Measurements from ENCODE around the gene GLIS2.
A peak's percentile ranks its signal among the peaks of the same experiment; 100 is the strongest.

GLIS2 gene

DNA sequence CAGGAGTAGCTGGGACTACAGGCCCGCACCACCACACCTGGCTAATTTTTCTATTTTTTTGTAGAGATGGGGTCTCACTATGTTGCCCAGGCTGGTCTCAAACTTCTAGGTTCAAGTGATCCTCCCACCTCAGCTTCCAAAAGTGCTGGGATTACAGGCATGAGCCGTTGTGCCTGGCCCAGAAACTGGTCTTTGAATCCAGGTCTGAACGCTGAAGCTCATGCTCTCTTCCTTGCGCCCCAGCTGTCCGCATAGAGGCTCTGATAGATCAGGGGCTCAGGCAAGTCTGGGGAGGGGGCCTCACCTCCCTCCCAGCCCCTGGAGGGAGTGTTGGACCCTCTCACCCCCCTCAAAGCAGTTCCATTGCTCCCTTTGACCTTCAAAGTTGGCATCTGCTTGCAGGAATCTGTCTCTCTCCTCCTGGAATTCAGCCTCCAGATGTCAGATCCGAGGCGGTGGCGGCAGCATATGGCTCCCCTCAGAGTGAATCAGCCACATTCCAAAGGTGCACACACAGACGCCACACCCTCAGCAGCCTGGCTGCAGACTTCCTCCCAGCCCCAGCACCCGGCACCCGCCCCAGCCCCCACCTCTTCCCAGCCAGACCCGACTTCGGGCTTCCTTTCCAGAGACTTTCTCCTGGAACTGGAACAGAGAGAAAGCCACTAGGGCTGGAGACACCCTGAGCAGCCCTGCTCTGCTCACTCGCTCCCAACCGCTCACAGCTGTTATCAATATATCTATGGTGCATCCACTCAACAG is 16.9 kb upstream of the GLIS2 start:
- DNase-seq = no peak

DNA sequence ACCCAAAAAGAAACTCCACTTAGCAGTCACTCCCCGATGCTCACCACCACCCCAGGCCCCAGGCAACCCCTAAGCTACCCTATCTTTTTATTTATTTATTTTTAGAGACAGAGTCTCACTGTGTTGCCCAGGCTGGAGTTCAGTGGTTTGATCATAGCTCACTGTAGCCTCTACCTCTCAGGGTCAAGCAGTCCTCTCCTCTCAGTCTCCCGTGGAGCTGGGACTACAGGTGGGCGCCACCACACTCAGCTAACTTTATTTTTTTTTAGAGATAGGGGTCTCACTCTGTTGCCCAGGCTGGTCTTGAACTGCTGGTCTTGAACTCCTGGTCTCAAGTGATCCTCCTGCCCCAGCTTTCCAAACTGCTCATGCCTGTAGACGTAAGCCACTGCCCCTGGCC is 14.7 kb upstream of the GLIS2 start:
- DNase-seq = no peak

DNA sequence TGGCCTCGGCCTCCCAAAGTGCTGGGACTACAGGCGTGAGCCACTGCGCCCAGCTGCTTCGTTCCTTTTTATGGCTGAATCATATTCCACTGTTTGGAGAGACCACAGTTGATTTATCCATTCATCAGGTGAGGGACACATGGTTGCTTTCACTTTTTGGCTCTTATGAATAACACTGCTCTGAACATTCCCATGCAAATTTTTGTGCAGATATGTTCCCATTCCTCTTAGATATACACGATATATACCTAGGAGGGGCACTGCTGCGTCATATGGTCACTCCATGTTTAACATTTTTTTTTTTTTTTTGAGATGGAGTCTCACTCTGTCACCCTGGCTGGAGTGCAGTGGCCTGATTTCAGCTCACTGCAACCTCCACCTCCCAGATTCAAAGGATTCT is 13.9 kb upstream of the GLIS2 start:
- no peak for DNase-seq

GRCh38 chr16:4303973-4304372 is 11.9 kb upstream of the GLIS2 start:
- no peak for DNase-seq

GRCh38 chr16:4306470-4307214 is 9.2 kb upstream of the GLIS2 start:
- peak; percentile 52 for DNase-seq

DNA sequence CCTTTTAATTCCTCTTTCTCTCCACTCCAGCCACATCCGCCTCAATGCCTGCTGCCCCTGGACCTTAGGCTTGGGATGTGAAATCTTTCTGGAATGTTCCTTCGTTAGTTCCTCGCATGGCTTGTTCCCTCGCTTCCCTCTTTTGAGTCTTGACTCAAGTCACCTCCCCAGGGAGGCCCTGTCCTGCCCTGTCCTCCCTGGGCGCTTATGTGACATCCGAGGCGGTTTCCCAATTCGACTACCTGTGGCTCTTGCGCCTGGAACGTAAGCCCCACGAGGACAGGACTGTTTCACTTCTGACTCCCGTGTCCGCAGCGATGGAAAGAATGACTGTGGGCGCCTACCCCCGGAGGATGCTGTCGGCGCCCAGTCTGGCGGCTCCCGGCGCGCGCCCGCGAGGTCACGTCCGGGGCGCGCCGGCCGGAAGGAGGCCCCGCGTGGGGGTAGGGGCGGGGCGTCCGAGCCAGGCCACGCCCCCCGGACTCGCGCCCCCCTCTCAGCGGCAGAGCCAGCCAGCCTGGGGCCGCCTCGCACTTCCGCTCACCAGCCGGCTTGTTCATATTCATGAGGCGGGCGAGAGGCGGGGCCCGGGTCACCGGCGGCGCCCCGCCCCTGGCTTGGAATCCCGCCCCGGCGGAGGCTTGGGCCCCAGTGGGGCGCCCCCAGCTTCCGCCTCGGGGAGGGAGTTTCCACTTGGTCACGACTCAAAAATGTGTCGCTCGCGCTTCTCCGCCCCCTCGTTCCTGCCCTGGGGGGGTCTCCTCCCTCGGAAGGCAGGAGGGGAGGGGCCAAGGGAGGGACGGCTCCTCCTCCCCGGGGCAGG is 8.4 kb upstream of the GLIS2 start:
- DNase-seq = peak; percentile 96

GRCh38 chr16:4309102-4309832 is 6.6 kb upstream of the GLIS2 start:
- DNase-seq = no peak

DNA sequence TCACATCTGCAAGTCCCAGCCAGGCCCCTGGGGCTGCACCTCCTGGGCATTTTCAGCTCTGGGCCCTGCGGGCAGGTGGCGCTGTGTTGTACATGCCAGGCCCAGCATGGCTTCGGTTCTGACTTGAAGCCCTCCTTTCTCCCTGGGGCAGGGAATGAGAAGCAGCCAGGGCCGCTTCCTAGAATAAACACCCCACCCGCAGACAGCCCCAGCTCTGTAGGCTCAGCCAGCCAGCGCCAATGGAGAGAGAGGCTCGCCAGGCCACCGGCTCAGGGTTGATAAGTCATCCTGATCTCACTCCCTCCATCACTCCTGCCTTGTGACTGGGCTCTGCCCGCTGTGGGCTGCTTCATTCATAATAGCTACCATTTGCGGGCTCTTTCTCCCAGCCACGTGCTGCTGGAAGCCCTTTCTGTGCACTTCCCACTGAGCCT is 6.0 kb upstream of the GLIS2 start:
- DNase-seq = peak; percentile 62

DNA sequence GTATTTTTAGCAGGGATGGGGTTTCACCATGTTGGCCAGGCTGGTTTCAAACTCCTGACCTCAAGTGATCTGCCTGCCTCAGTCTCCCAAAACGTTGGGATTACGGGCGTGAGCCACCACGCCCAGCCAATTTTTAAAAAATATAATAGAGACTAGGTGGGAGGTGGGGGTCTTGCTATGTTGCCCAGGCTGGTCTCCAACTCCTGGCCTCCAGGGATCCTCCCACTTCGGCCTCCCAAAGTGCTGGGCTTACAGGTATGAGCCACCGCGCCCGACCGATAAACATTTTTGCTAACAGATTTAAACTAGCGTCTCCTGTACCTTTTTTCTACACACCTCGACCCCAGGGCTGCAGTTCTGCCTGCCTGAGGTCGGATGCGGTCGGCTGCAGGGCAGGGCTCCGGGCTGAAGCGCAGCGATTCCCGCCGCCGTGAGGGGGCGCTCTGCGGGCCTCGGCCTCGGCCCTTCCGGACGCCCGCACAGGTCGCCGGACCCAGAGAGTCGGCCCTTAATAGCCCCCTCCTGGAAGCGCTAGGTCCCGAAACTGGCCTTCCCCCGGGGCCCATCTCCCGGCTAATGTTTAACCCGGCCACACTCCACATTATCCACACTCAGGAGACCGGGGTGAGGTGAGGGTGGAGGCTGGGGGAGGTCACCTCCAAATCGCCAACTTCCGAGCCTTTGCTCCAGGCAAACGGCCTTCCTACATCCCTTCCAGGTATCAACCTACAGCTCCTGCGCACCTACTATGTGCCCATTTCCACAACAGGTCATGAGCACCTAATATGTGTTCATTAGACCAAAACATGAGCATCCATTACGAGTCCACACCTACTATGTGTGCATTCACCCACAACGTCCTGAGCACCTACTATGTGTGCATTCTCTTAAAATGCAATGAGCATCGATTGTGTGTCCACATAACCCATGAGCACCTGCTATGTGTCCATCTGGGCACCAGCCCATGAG is 2.0 kb upstream of the GLIS2 start:
- DNase-seq = no peak

DNA sequence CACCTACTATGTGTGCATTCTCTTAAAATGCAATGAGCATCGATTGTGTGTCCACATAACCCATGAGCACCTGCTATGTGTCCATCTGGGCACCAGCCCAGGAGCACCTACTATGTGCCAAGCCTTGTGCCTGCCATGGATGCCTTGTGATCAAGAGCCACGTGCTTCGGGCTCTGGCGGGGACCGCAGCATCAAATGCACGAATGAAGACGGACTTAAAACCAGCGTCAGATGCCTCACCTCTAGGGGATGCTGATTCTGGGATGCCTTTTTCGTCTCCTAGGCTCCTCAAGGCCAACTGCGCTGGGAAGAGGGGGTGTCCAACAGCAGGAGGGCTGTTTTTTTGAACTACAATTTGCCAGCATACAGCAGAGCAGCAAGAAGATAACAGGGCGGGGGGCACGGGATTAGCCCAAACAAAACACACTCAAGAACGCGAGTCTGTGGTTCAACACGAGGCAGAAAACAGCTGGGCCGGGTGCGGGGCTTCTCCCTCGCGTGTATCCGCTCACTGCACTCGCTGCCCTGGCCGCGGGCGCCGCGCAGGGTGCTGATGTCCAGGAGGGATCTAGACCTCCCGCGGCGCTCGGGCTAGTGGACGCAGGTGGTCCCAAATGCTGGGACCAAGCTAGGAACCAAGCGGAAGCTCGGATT is 1.2 kb upstream of the GLIS2 start:
- peak; percentile 20 for DNase-seq

GRCh38 chr16:4316108-4316863 is 419 bp downstream of the GLIS2 start:
- peak; percentile 14 for DNase-seq

DNA sequence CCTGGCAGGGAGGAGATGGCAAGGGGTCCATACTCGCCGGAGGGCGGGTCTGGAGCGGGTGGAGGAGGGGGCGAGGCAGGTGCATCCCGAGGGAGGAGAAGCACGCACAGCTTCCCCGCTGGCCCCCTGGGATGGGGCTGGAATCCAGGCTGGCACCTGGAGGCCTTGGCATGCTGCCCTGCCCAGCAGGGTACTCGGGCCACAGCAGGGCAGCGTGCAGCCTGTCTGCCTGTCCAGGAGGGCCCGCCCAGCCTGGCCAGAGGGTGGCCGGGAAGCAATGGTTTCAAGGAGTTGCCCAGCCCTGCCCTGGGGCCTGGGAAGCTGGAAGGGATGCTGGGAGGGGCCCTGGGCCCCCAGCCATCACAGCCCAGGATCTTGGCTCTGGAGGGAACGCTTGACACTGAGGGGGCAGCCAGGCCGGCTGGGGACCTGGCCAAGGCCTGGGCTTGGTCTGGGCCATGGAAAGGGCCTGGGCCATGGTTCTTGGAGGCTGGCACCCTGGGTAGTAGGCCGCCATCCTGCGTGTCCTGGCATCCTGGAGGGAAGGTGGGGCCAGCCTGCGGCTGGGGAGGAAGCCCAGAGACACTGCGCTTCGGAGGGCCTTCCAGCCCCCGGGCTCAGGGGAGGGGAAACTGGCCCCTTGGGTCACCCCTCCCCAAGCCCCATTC is 1.1 kb downstream of the GLIS2 start:
- no peak for DNase-seq

DNA sequence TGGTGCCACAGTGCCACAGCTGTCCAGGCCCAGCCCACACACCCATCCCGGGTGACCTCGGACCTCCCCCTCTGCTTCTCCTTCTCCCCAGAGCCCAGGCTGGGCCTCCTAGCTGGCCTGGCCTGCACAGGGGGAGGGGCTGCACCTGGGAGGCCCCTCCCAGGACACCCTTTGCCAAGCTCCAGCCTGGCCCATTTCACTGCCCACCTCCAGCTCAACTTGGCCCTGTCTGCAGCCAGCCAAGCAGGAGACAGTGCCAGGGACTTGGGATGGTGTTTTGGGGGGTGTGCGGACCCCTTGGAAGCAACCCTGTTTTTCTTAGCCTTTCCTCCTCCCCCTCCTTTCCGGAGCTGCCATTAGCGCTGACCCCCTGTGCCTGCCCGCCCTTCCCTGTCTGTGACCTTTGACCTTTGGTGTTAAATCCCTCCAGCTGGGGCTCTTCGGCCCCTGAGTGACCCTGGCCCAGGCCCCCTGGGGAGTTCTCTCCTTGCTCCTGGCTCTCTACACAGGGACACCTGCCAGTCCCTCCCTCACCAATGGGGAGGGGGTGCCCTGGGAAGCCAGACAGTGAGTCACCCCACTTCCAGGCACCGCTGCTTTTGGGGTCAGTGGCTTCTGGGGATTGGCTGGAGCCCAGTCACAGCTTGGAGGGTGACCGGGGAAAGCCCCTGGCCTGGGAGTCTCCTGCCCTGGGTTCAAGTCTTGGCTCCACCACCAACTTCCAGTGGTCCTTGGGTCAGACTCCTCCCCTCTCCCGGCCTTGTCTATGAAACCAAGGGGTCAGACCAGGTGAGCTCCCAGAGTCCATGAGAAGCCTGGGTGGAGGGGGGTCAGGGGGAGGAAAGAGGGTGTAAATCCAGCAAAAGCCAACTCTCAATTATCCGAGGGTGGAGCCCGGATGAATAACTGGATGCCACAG is 1.9 kb downstream of the GLIS2 start:
- DNase-seq = no peak

- no peak for DNase-seq
Observed at GRCh38 chr16:4318451-4318910, 2.6 kb downstream of the GLIS2 start.

GRCh38 chr16:4318967-4319366 is 3.1 kb downstream of the GLIS2 start:
- DNase-seq = no peak

DNA sequence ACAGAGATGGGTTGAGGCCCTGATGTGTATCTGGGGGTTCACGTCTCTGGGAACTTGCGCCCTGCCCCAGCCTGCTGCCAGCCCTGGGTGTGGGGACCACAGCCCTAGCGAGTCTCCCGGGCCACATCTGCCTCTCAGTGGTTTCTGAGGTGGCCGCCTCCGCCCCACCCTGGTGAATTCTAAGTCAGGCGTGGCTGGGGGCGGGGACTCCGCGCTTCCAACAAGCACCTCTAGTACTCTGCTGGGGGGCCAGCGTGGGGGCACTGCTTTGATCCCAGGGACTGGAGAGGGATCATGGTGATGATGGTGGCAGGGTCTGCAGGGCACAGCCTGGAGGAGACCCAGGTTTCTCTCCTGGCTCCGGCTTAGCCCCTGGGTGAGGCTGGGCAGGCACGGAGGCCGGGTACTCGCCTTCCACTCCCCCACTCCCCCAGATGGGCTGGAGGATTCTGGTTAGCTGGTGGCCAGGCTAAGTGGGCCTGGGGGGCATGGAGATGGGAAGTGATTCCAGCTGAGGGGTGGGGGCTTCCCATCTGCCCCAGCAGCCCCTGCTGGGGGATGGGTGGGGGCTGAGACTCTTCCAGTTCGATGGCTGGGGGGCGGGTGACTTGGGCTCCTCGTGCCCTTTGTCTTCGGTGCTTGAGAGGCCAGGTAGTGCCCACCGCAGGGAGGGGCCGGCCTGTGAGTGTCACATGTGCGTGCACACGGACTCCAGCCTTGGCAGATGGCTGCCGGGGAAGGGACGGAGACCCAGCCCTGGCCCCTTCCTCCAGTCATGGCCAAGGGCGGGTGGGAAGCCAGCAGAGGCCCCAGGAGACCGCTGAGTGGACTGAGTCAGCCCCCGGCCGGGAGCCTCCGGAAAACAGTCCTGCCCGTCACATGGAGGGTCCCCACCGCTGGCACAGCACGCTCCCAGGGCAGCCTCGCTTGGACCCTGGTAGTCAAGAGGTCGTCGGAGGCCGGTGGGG is 3.9 kb downstream of the GLIS2 start:
- DNase-seq = peak; percentile 46

DNA sequence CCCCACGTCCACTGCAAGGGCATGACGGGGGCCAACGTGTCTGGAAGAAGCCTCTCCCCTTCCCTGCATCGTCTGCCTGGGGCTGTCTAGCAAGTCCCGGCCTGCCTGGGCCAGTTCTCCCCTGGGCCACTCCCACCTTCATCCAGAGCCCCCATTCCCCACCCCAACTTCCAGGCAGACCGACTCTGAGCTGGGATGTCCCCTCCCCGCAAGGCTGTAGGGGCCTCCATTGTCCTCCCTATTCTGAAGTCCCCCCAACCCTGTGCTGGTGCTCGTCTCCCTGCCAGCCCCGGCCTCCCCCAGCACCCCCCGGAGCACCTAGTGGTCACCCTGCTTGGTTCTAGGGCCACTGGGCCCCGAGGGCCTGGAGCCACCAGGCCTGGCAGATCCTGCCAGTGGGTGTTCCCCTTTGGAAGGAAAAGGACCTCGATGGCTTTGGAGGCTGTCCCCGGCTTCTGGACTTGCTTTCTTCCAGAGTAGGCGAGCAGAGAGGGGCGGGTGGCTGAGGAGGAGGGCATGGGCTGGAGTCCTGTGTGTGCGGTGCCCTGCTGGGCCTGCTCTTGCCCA is 4.8 kb downstream of the GLIS2 start:
- DNase-seq = no peak
